ENCODE results near the gene NARF.
"Not testable (repeated sequence)": the region's sequence is repeated elsewhere in the genome, so short reads cannot be mapped to it uniquely, and the experiment has no call there.

The NARF gene

GRCh38 chr17:82503094-82503727, 44.7 kb downstream of the NARF start:
- no peak for DNase-seq

- no peak for DNase-seq
Measured at GRCh38 chr17:82503728-82504308, 45.3 kb downstream of the NARF start.

- DNase-seq = no peak
Measured at GRCh38 chr17:82505296-82505695, 46.8 kb downstream of the NARF start.

GRCh38 chr17:82506402-82506801, 47.9 kb downstream of the NARF start:
- not testable (repeated sequence) for DNase-seq

GRCh38 chr17:82507631-82508175, 49.2 kb downstream of the NARF start:
- DNase-seq = no peak

- not testable (repeated sequence) for DNase-seq
Measured at GRCh38 chr17:82511642-82512041, 53.1 kb downstream of the NARF start.

GRCh38 chr17:82513864-82514263, 55.3 kb downstream of the NARF start:
- not testable (repeated sequence) for DNase-seq

GRCh38 chr17:82517230-82517865, 58.8 kb downstream of the NARF start:
- DNase-seq = no peak

GRCh38 chr17:82518826-82519810, 60.6 kb downstream of the NARF start, which contains the start of gene FOXK2:
TSS of gene FOXK2 (plus strand) at chr17:82519732. CDS start at chr17:82519889, 157 bp downstream.
- DNase-seq = peak; percentile 97

GRCh38 chr17:82519971-82520903, 61.7 kb downstream of the NARF start:
- DNase-seq = no peak

- no peak for DNase-seq
Measured at GRCh38 chr17:82524540-82524939, 66.0 kb downstream of the NARF start.

GRCh38 chr17:82525712-82526111, 67.2 kb downstream of the NARF start:
- DNase-seq = no peak

- DNase-seq = no peak
Measured at GRCh38 chr17:82527898-82528297, 69.4 kb downstream of the NARF start.

- no peak for DNase-seq
Measured at GRCh38 chr17:82528484-82529265, 70.1 kb downstream of the NARF start.

- no peak for DNase-seq
Measured at GRCh38 chr17:82529914-82530300, 71.4 kb downstream of the NARF start.

- DNase-seq = peak; percentile 57
Measured at GRCh38 chr17:82531431-82531881, 72.9 kb downstream of the NARF start.

GRCh38 chr17:82534401-82534812, 75.9 kb downstream of the NARF start:
- DNase-seq = no peak

- no peak for DNase-seq
Measured at GRCh38 chr17:82536512-82537201, 78.1 kb downstream of the NARF start.

GRCh38 chr17:82537228-82537627, 78.7 kb downstream of the NARF start:
- DNase-seq = not testable (repeated sequence)

- not testable (repeated sequence) for DNase-seq
Measured at GRCh38 chr17:82539076-82539475, 80.5 kb downstream of the NARF start.

Data from fibroblast of skin of abdomen (primary cell).